Neuronal stem cell (in vitro differentiated cells): ENCODE results near the gene DCAF7. TPM values are rescaled to one million over a fixed set of nuclear protein-coding genes. Genes with fewer than 3 reads are reported as not detected.

ENCODE experiments used
- DNase-seq: peaks from one replicate; pipeline ENCODE4 v3.0.0-alpha.2; 2013; ENCODE audit warnings: low spot score
- H2AFZ ChIP-seq: one replicate; pipeline ENCODE4 v1.6.1; 2013; ENCODE audit warnings: mild to moderate bottlenecking, low read length, inconsistent platforms
- H2AK5ac ChIP-seq: 2 replicates; pipeline ENCODE4 v1.6.1; 2013; ENCODE audit warnings: low read depth, mild to moderate bottlenecking, inconsistent platforms, low read length, moderate library complexity, mixed read lengths
- H2BK120ac ChIP-seq: 2 replicates; pipeline ENCODE4 v1.6.1; 2013; ENCODE audit warnings: low read depth, mild to moderate bottlenecking, inconsistent platforms, low read length, moderate library complexity, mixed read lengths
- H2BK12ac ChIP-seq: one replicate; pipeline ENCODE4 v1.6.1; 2013; ENCODE audit warnings: low read length, inconsistent platforms
- H2BK15ac ChIP-seq: 2 replicates; pipeline ENCODE4 v1.6.1; 2013; ENCODE audit warnings: mild to moderate bottlenecking, low read length, inconsistent platforms, mixed read lengths
- H2BK5ac ChIP-seq: one replicate; pipeline ENCODE4 v1.6.1; 2013; ENCODE audit warnings: inconsistent platforms, mild to moderate bottlenecking, low read length, moderate library complexity
- H3K14ac ChIP-seq: one replicate; pipeline ENCODE4 v1.6.1; 2013; ENCODE audit warnings: low read length, inconsistent platforms
- H3K18ac ChIP-seq: 2 replicates; pipeline ENCODE4 v1.6.1; 2013; ENCODE audit warnings: low read length, inconsistent platforms
- H3K23ac ChIP-seq: 2 replicates; pipeline ENCODE4 v1.6.1; 2013; ENCODE audit warnings: low read depth, mild to moderate bottlenecking, mixed read lengths, low read length, inconsistent platforms; ENCODE audit not compliant: poor library complexity
- H3K27ac ChIP-seq: replicated peaks from 3 replicates; pipeline ENCODE4 v1.5.1; 2013; ENCODE audit warnings: low read length, inconsistent platforms
- H3K27me3 ChIP-seq, 3 experiments: 2 replicates each; pipeline ENCODE4 v1.6.1; 2013; ENCODE audit warnings: low read length in 3 of 3, mild to moderate bottlenecking in 2 of 3, inconsistent platforms in 1 of 3, low read depth in 1 of 3, mixed read lengths in 1 of 3, moderate library complexity in 1 of 3; ENCODE audit not compliant: control insufficient read depth in 3 of 3, insufficient read depth in 3 of 3
- H3K36me3 ChIP-seq, 2 donors: replicated peaks in 1 of 2; 2 replicates each; pipeline ENCODE4 v1.6.1; 2013; ENCODE audit warnings: low read length in 2 of 2; ENCODE audit not compliant: control insufficient read depth in 2 of 2, insufficient read depth in 2 of 2
- H3K4ac ChIP-seq: 2 replicates; pipeline ENCODE4 v1.6.1; 2013; ENCODE audit warnings: inconsistent platforms, mild to moderate bottlenecking, low read length, moderate library complexity
- H3K4me1 ChIP-seq, 2 donors: 1 replicate in 1 of 2; 2 replicates in 1 of 2; pipeline ENCODE4 v1.6.1; 2013; ENCODE audit warnings: low read length in 2 of 2, low read depth in 1 of 2; ENCODE audit not compliant: control insufficient read depth in 2 of 2, insufficient read depth in 1 of 2
- H3K4me2 ChIP-seq: one replicate; pipeline ENCODE4 v1.6.1; 2013; ENCODE audit warnings: mild to moderate bottlenecking, low read length, inconsistent platforms; ENCODE audit not compliant: insufficient read depth, poor library complexity, severe bottlenecking
- H3K4me3 ChIP-seq, 2 donors: 2 replicates each; pipeline ENCODE4 v1.5.1; 2013; ENCODE audit warnings: low read length in 2 of 2, mild to moderate bottlenecking in 2 of 2, inconsistent platforms in 1 of 2, moderate library complexity in 1 of 2
- H3K79me1 ChIP-seq: one replicate; pipeline ENCODE4 v1.6.1; 2013; ENCODE audit warnings: low read depth, mild to moderate bottlenecking, inconsistent platforms, low read length, moderate library complexity
- H3K9ac ChIP-seq: one replicate; pipeline ENCODE4 v1.6.1; 2013; ENCODE audit warnings: mild to moderate bottlenecking, low read depth, low read length, inconsistent platforms; ENCODE audit not compliant: poor library complexity
- H3K9me3 ChIP-seq, 2 donors: replicated peaks in 1 of 2; 2 replicates each; pipeline versions ENCODE3 to v1.6.1; 2013; ENCODE audit warnings: low read length in 2 of 2, mild to moderate bottlenecking in 2 of 2, inconsistent platforms in 1 of 2, low read depth in 1 of 2, mixed read lengths in 1 of 2, moderate library complexity in 1 of 2; ENCODE audit not compliant: control insufficient read depth in 2 of 2, insufficient read depth in 1 of 2
- H4K8ac ChIP-seq: one replicate; pipeline ENCODE4 v1.6.1; 2013; ENCODE audit warnings: low read depth, mild to moderate bottlenecking, inconsistent platforms, low read length, moderate library complexity
- H4K91ac ChIP-seq: one replicate; pipeline ENCODE4 v1.6.1; 2013; ENCODE audit warnings: low read length, low read depth, mild to moderate bottlenecking, inconsistent platforms; ENCODE audit not compliant: poor library complexity
- WGBS, 2 donors: extraction: QIAGEN DNeasy Blood & Tissue Kit; methylation state at CpG; one replicate each; pipeline ENCODE4 v1.1.7; 2013; ENCODE audit warnings: missing lambda C conversion rate in 2 of 2, mixed read lengths in 1 of 2; ENCODE audit not compliant: insufficient read length in 2 of 2, insufficient replicate concordance in 1 of 2; ENCODE audit errors: extremely low coverage in 2 of 2; 5-methylcytosine and 5-hydroxymethylcytosine counted together
- small RNA-seq: library from polyadenylated mRNA; stranded (forward); fragments of <200 nt; extraction: miRNeasy Mini kit (QIAGEN cat#:217004); gene quantifications from one replicate; pipeline ENCODE3, GENCODE V24; 2013; ENCODE audit not compliant: insufficient read depth

DCAF7 gene

DNA sequence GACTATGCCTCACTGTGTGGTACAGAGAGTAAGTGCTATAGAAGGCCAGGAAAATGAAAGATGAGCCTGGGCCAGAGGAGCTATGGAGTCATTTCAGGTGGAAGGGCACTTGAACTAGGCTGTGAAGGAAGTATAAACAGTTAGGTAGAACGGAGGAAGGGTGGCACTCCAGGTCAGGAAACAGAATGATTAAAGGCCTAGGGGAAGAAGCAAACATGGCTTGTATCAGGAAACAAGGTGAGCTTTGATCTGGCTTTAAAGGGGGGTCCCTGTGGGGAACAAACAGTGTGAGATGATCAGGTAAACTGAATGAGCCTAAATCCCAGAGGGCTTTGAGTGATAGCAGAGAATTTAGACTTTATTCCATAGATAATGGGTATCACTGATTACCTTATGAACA, 88.8 kb downstream of the DCAF7 start:
- Histone ChIP-seq H4K8ac (no peak overlapping the region), H3K18ac (no peak overlapping the region), H3K4ac (no peak overlapping the region), H3K27me3 (no peaks in the 10 kb centered on the region), H3K4me2 (no peak overlapping the region), H3K4me1 (peaks cover 3 to 7% of the 10 kb centered on the region in 2 donors), H3K14ac (no peak overlapping the region), H2BK5ac (no peak overlapping the region), H3K36me3 (peaks cover 2 to 59% of the 10 kb centered on the region in 2 donors), H2BK15ac (no peak overlapping the region), H3K9ac (no peak overlapping the region), H3K27ac (no peak overlapping the region), H2AK5ac (no peak overlapping the region), H3K4me3 (no peak overlapping the region), H4K91ac (no peak overlapping the region), H3K23ac (no peak overlapping the region), H2BK12ac (no peak overlapping the region), H2AFZ (no peak overlapping the region), H3K9me3 (no peaks in the 10 kb centered on the region), H3K79me1 (no peaks in the 10 kb centered on the region), H2BK120ac (no peak overlapping the region)
- no CpG with 5 or more reads among the region's 1 CpG for WGBS, 2 donors
- no peak for DNase-seq

DNA sequence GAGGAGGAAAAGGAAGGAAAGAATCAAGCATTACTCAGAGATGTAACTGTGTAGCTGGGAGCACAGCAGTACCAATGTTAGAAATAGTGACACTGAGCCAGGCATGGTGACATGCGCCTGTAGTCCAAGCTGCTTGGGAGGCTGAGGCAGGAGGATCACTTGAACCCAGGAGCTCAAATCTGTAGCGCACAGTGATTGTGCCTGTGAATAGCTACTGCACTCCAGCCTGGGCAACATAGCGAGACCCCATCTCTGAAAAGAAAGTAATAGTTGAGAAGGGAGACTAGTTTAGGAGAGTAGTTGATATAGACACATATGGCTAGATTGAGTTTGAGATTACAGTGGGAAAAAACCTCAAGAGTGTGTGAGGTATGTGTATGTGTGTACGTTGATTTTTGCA, 89.8 kb downstream of the DCAF7 start:
- peaks cover 2 to 53% of the 10 kb centered on the region in 2 donors for H3K36me3 ChIP-seq
- no peak overlapping the region for H2BK15ac ChIP-seq
- no peak overlapping the region for H2BK5ac ChIP-seq
- no peak overlapping the region for H2BK12ac ChIP-seq
- no peaks in the 10 kb centered on the region for H3K9me3 ChIP-seq
- H3K4me2 ChIP-seq, result no peak overlapping the region
- no peaks in the 10 kb centered on the region for H3K27me3 ChIP-seq
- H3K14ac ChIP-seq, result no peak overlapping the region
- no peak overlapping the region for H2BK120ac ChIP-seq
- no peak overlapping the region for H4K91ac ChIP-seq
- H3K9ac ChIP-seq, result no peak overlapping the region
- H3K79me1 ChIP-seq, result no peaks in the 10 kb centered on the region
- no peaks in the 10 kb centered on the region for H3K4me1 ChIP-seq
- H3K27ac ChIP-seq, result no peak overlapping the region
- H3K18ac ChIP-seq, result no peak overlapping the region
- H3K4ac ChIP-seq, result no peak overlapping the region
- no peak overlapping the region for H2AK5ac ChIP-seq
- no peak overlapping the region for H3K4me3 ChIP-seq
- no CpG with 5 or more reads among the region's 4 CpGs for WGBS, 2 donors
- H3K23ac ChIP-seq, result no peak overlapping the region
- DNase-seq, result no peak
- no peak overlapping the region for H4K8ac ChIP-seq
- H2AFZ ChIP-seq, result no peak overlapping the region

DNA sequence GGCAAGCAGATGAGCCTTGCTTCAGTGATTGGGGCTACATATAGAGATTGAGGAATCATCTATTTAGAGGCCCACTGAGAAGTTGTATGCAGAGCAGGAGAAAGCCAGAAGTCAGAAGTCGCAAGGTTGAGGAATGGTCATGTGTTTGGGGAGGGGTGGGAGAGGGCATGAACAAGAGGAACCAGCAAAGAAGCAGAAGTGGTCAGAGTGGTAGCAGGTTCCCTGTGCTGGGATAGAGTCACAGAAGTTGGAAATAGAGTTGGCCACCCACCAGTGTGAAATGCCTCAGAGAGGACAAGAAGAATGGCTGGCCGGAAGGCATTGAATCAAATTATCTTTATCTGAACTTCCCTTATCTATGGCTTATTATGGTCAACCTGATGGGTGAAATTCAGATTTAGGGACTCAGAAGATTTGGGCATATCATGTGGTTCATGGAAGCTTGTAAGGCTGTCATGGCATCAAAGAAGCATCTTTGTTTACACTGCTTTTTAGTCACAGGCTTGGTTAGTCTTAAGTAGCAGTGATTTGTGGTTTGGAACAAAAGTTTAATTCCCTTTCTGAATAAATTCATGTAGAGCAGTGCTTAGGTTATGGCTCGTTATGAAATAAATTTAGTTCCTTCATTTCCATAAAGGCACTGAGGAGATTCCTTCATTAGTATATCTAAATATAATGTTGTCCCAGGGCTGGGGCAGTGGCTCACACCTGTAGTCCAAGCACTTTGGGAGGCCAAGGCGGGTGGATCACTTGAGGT, 91.6 kb downstream of the DCAF7 start:
- Histone ChIP-seq H3K4me2 (no peak overlapping the region), H3K9ac (no peak overlapping the region), H3K27ac (no peak overlapping the region), H3K27me3 (no peaks in the 10 kb centered on the region), H2BK120ac (no peak overlapping the region), H3K18ac (no peak overlapping the region), H3K23ac (no peak overlapping the region), H2AFZ (no peak overlapping the region), H3K14ac (no peak overlapping the region), H3K79me1 (no peaks in the 10 kb centered on the region), H3K4ac (no peak overlapping the region), H2AK5ac (no peak overlapping the region), H3K36me3 (peaks cover 2 to 52% of the 10 kb centered on the region in 2 donors), H4K91ac (no peak overlapping the region), H3K4me1 (no peaks in the 10 kb centered on the region), H3K4me3 (no peak overlapping the region), H4K8ac (peak overlapping the region; percentile 86), H2BK12ac (no peak overlapping the region), H3K9me3 (no peaks in the 10 kb centered on the region), H2BK15ac (no peak overlapping the region), H2BK5ac (no peak overlapping the region)
- DNase-seq, result no peak
- WGBS, 2 donors, result no CpG with 5 or more reads among the region's 4 CpGs

Small RNA genes lying within 50 kb of the gene (small RNA-seq; reads per million reads assigned to genes)
- not detected for gene RNU6-288P
